Mesendoderm (in vitro differentiated cells): ENCODE measurements around the gene HNRNPK.
A peak's percentile ranks its signal among the peaks of the same experiment; 100 is the strongest.
"Not testable (repeated sequence)": the region's sequence is repeated elsewhere in the genome, so short reads cannot be mapped to it uniquely, and the experiment has no call there.

ENCODE experiments used
- DNase-seq: peaks from one replicate; pipeline ENCODE4 v3.0.0; 2013
- H2AK5ac ChIP-seq: 2 replicates; pipeline ENCODE4 v1.6.1; 2013; ENCODE audit warnings: low read length, inconsistent platforms
- H2BK120ac ChIP-seq: 2 replicates; pipeline ENCODE4 v1.6.1; 2013; ENCODE audit warnings: low read depth, mild to moderate bottlenecking, low read length, moderate library complexity, mixed read lengths
- H2BK15ac ChIP-seq: replicated peaks from 2 replicates; pipeline ENCODE4 v1.6.1; 2013; ENCODE audit warnings: low read depth, mild to moderate bottlenecking, moderate library complexity
- H2BK5ac ChIP-seq: 2 replicates; pipeline ENCODE4 v1.6.1; 2013; ENCODE audit warnings: low read length, inconsistent platforms
- H3K18ac ChIP-seq: 2 replicates; pipeline ENCODE4 v1.6.1; 2013; ENCODE audit warnings: mild to moderate bottlenecking, low read length, mixed read lengths
- H3K23ac ChIP-seq: one replicate; pipeline ENCODE4 v1.6.1; 2013; ENCODE audit warnings: low read length
- H3K27ac ChIP-seq: 2 replicates; pipeline ENCODE4 v1.5.1; 2013; ENCODE audit warnings: low read depth, mild to moderate bottlenecking, inconsistent platforms, low read length, moderate library complexity
- H3K27me3 ChIP-seq: 2 replicates; pipeline ENCODE4 v1.6.1; 2013; ENCODE audit warnings: low read length, control low read depth, mild to moderate bottlenecking, inconsistent platforms; ENCODE audit not compliant: insufficient read depth, poor library complexity
- H3K36me3 ChIP-seq: 2 replicates; pipeline ENCODE4 v1.6.1; 2013; ENCODE audit warnings: low read length, inconsistent platforms; ENCODE audit not compliant: control insufficient read depth, insufficient read depth
- H3K4ac ChIP-seq: one replicate; pipeline ENCODE4 v1.6.1; 2013; ENCODE audit warnings: low read depth, mild to moderate bottlenecking, low read length, moderate library complexity
- H3K4me1 ChIP-seq: 2 replicates; pipeline ENCODE4 v1.6.1; 2013; ENCODE audit warnings: low read depth, low read length, inconsistent platforms; ENCODE audit not compliant: control insufficient read depth
- H3K4me2 ChIP-seq: 2 replicates; pipeline ENCODE4 v1.6.1; 2013; ENCODE audit warnings: low read length
- H3K4me3 ChIP-seq: 2 replicates; pipeline ENCODE4 v1.5.1; 2013; ENCODE audit warnings: mild to moderate bottlenecking, low read length
- H3K56ac ChIP-seq: one replicate; pipeline ENCODE4 v1.6.1; 2013; ENCODE audit warnings: low read length
- H3K79me1 ChIP-seq: 2 replicates; pipeline ENCODE4 v1.6.1; 2013; ENCODE audit warnings: low read length, inconsistent platforms
- H3K79me2 ChIP-seq: 2 replicates; pipeline ENCODE4 v1.6.1; 2013; ENCODE audit warnings: mild to moderate bottlenecking, low read length; ENCODE audit not compliant: control insufficient read depth, insufficient read depth
- H3K9ac ChIP-seq: 2 replicates; pipeline ENCODE4 v1.6.1; 2013; ENCODE audit warnings: low read length, inconsistent platforms
- H4K5ac ChIP-seq: one replicate; pipeline ENCODE4 v1.6.1; 2013; ENCODE audit warnings: low read length
- H4K8ac ChIP-seq: one replicate; pipeline ENCODE4 v1.6.1; 2013; ENCODE audit warnings: low read depth, mild to moderate bottlenecking, control low read depth, low read length, moderate library complexity
- WGBS: extraction: QIAGEN DNeasy Blood & Tissue Kit; methylation state at CpG from one replicate; pipeline ENCODE4 v1.1.7; 2013; ENCODE audit warnings: low lambda C conversion rate, missing lambda C conversion rate; ENCODE audit not compliant: insufficient coverage; ENCODE audit errors: extremely low coverage; 5-methylcytosine and 5-hydroxymethylcytosine counted together

HNRNPK gene

DNA sequence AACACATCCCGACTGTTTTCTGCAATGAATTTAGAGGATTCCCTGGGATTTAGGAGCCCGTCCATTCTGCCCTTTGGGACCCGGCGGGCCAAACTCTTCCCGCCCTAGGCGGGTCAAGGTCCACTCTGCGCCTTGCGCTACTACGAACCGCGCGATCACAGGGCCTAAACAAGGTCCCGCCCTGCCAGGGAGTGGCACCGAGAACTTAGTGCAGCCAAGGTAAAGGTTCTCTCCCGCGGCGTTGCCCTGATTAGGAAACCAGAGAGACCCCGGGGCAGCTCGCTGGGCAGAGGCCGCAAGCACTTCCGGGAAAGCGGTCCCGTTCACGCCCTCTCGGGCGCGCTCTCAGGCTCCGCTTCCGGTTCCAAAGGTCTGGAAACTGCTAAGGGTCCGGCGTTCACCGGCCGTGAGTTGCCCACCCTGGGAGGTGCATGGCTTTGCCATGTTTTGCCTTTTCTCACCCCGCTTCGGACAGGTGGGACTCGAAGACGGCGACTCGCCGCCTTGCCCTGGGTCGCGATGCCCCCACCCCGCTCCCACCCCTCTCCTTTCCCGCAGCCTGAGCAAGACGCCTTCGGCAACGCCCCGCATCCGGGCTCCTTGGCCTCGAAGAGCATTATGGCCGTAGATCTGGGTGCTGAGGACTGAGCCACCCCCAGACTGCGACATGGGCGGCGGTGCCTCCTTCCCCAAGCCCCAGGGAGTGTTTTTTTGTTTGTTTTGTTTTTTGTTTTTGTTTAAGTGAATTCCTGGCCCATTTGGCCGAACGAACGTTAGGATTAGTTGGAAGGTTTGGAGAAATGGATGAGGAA, 23.4 kb downstream of the HNRNPK start:
- DNase-seq = no peak
- Histone ChIP-seq H3K36me3 (no peaks in the 10 kb centered on the region), H2BK5ac (no peak overlapping the region), H3K23ac (no peak overlapping the region), H3K4ac (no peak overlapping the region), H3K27ac (no peak overlapping the region), H3K27me3 (no peaks in the 10 kb centered on the region), H3K56ac (no peak overlapping the region), H2BK120ac (no peak overlapping the region), H3K9ac (peak overlapping the region; percentile 22), H3K79me1 (no peaks in the 10 kb centered on the region), H4K5ac (no peak overlapping the region), H2AK5ac (no peak overlapping the region), H3K4me1 (no peaks in the 10 kb centered on the region), H3K79me2 (no peaks in the 10 kb centered on the region), H2BK15ac (no peak overlapping the region), H3K4me3 (no peak overlapping the region), H4K8ac (no peak overlapping the region), H3K18ac (no peak overlapping the region), H3K4me2 (no peak overlapping the region)
- 100% methylated on average over 3 of the region's 57 CpGs for WGBS

- H3K9ac ChIP-seq = peak overlapping the region; percentile 22
- no peak overlapping the region for H2BK5ac ChIP-seq
- H2AK5ac ChIP-seq = no peak overlapping the region
- no peaks in the 10 kb centered on the region for H3K79me1 ChIP-seq
- H3K4ac ChIP-seq = no peak overlapping the region
- no peak overlapping the region for H3K18ac ChIP-seq
- H3K79me2 ChIP-seq = no peaks in the 10 kb centered on the region
- H2BK15ac ChIP-seq = no peak overlapping the region
- H3K4me3 ChIP-seq = no peak overlapping the region
- WGBS = no CpG with 5 or more reads among the region's 23 CpGs
- no peaks in the 10 kb centered on the region for H3K4me1 ChIP-seq
- no peak overlapping the region for H2BK120ac ChIP-seq
- no peak overlapping the region for H3K27ac ChIP-seq
- H3K23ac ChIP-seq = no peak overlapping the region
- H3K56ac ChIP-seq = peak overlapping the region; percentile 58
- H3K36me3 ChIP-seq = no peaks in the 10 kb centered on the region
- no peak overlapping the region for H4K5ac ChIP-seq
- DNase-seq = no peak
- H3K27me3 ChIP-seq = no peaks in the 10 kb centered on the region
- no peak overlapping the region for H3K4me2 ChIP-seq
- H4K8ac ChIP-seq = no peak overlapping the region
Observed at GRCh38 chr9:83956086-83956435, 24.0 kb downstream of the HNRNPK start.

GRCh38 chr9:83948096-83948495, 31.9 kb downstream of the HNRNPK start:
- not testable (repeated sequence) for H3K23ac ChIP-seq, H2BK15ac ChIP-seq, H3K4me2 ChIP-seq, H3K4me3 ChIP-seq, H3K27me3 ChIP-seq, H3K27ac ChIP-seq, H3K9ac ChIP-seq, H3K36me3 ChIP-seq, H2AK5ac ChIP-seq, H2BK5ac ChIP-seq, H3K79me2 ChIP-seq, H2BK120ac ChIP-seq, H3K79me1 ChIP-seq, H3K4me1 ChIP-seq, H4K8ac ChIP-seq, H3K4ac ChIP-seq, H3K56ac ChIP-seq, H4K5ac ChIP-seq, H3K18ac ChIP-seq, DNase-seq
- WGBS = no CpG with 5 or more reads among the region's 39 CpGs

GRCh38 chr9:83940590-83941303, 39.3 kb downstream of the HNRNPK start:
- H2AK5ac ChIP-seq = no peak overlapping the region
- H3K4me1 ChIP-seq = no peaks in the 10 kb centered on the region
- no peak overlapping the region for H3K4me3 ChIP-seq
- H3K36me3 ChIP-seq = no peaks in the 10 kb centered on the region
- WGBS = no CpG with 5 or more reads among the region's 5 CpGs
- H3K9ac ChIP-seq = no peak overlapping the region
- H3K79me2 ChIP-seq = no peaks in the 10 kb centered on the region
- no peak overlapping the region for H2BK15ac ChIP-seq
- no peak overlapping the region for H3K56ac ChIP-seq
- H3K27me3 ChIP-seq = no peaks in the 10 kb centered on the region
- H3K18ac ChIP-seq = no peak overlapping the region
- H4K5ac ChIP-seq = no peak overlapping the region
- no peak for DNase-seq
- H3K4ac ChIP-seq = no peak overlapping the region
- no peak overlapping the region for H3K27ac ChIP-seq
- H2BK120ac ChIP-seq = no peak overlapping the region
- H3K23ac ChIP-seq = no peak overlapping the region
- no peaks in the 10 kb centered on the region for H3K79me1 ChIP-seq
- H4K8ac ChIP-seq = no peak overlapping the region
- no peak overlapping the region for H3K4me2 ChIP-seq
- no peak overlapping the region for H2BK5ac ChIP-seq

- no peak overlapping the region for H3K4me2 ChIP-seq
- no peaks in the 10 kb centered on the region for H3K27me3 ChIP-seq
- H3K56ac ChIP-seq = no peak overlapping the region
- H3K23ac ChIP-seq = no peak overlapping the region
- no peak overlapping the region for H4K8ac ChIP-seq
- H3K4me3 ChIP-seq = no peak overlapping the region
- no peak overlapping the region for H4K5ac ChIP-seq
- no peak overlapping the region for H2BK5ac ChIP-seq
- H2BK120ac ChIP-seq = no peak overlapping the region
- no peak overlapping the region for H2BK15ac ChIP-seq
- DNase-seq = peak; percentile 86
- H3K9ac ChIP-seq = no peak overlapping the region
- no peaks in the 10 kb centered on the region for H3K79me2 ChIP-seq
- H3K36me3 ChIP-seq = no peaks in the 10 kb centered on the region
- H3K18ac ChIP-seq = no peak overlapping the region
- WGBS = no CpG with 5 or more reads among the region's 1 CpG
- no peak overlapping the region for H3K27ac ChIP-seq
- H3K4ac ChIP-seq = no peak overlapping the region
- no peak overlapping the region for H2AK5ac ChIP-seq
- H3K4me1 ChIP-seq = no peaks in the 10 kb centered on the region
- no peaks in the 10 kb centered on the region for H3K79me1 ChIP-seq
Observed at GRCh38 chr9:83937861-83938455, 42.1 kb downstream of the HNRNPK start.
